ENCODE results near the gene VRK1.

Gene VRK1

GRCh38 chr14:96863986-96864330 lies 66.8 kb downstream of the VRK1 start:
- Histone ChIP-seq H3K4me3 (ENCODE audit: low read length, poor library complexity, severe bottlenecking) (no peak overlapping the region), H3K27me3 (ENCODE audit: insufficient read depth, low read length, poor library complexity, severe bottlenecking) (no peaks in the 10 kb centered on the region), H2AFZ (ENCODE audit: low read length) (no peak overlapping the region), H4K20me1 (ENCODE audit: insufficient read depth, low read length, poor library complexity, severe bottlenecking) (no peaks in the 10 kb centered on the region), H3K9me3 (ENCODE audit: insufficient read depth, low read depth, low read length) (no peaks in the 10 kb centered on the region), H3K36me3 (ENCODE audit: insufficient read depth, low read length) (peaks cover 33% of the 10 kb centered on the region), H3K9ac (ENCODE audit: low read depth, low read length, poor library complexity, severe bottlenecking) (no peak overlapping the region), H3K79me2 (ENCODE audit: insufficient read depth, low read length) (no peaks in the 10 kb centered on the region), H3K9me2 (replicated peaks; ENCODE audit: low read depth, low read length) (no peaks in the 10 kb centered on the region), H3K4me1 (ENCODE audit: insufficient read depth, low read length, poor library complexity, severe bottlenecking) (no peaks in the 10 kb centered on the region), H3F3A (ENCODE audit: low read depth) (no peaks in the 10 kb centered on the region), H3K4me2 (ENCODE audit: low read depth, low read length, poor library complexity, severe bottlenecking) (no peak overlapping the region)
- TF ChIP-seq CTCF (conservative IDR thresholded peaks at IDR 0.05; ENCODE audit: low read length) (no peak), EZH2phosphoT487 (IDR thresholded peaks at IDR 0.05; ENCODE audit: borderline replicate concordance) (no peak)

GRCh38 chr14:96867634-96868033 lies 70.5 kb downstream of the VRK1 start:
- no peak overlapping the region for H3K9ac ChIP-seq (ENCODE audit: low read depth, low read length, poor library complexity, severe bottlenecking)
- TF ChIP-seq CTCF (conservative IDR thresholded peaks at IDR 0.05; ENCODE audit: low read length) (no peak), EZH2phosphoT487 (IDR thresholded peaks at IDR 0.05; ENCODE audit: borderline replicate concordance) (no peak)
- no peaks in the 10 kb centered on the region for H3K9me2 ChIP-seq (replicated peaks; ENCODE audit: low read depth, low read length)
- H2AFZ ChIP-seq (ENCODE audit: low read length): no peak overlapping the region
- no peaks in the 10 kb centered on the region for H3K9me3 ChIP-seq (ENCODE audit: insufficient read depth, low read depth, low read length)
- no peaks in the 10 kb centered on the region for H4K20me1 ChIP-seq (ENCODE audit: insufficient read depth, low read length, poor library complexity, severe bottlenecking)
- H3K4me3 ChIP-seq (ENCODE audit: low read length, poor library complexity, severe bottlenecking): no peak overlapping the region
- no peaks in the 10 kb centered on the region for H3K27me3 ChIP-seq (ENCODE audit: insufficient read depth, low read length, poor library complexity, severe bottlenecking)
- no peaks in the 10 kb centered on the region for H3K4me1 ChIP-seq (ENCODE audit: insufficient read depth, low read length, poor library complexity, severe bottlenecking)
- no peak overlapping the region for H3K4me2 ChIP-seq (ENCODE audit: low read depth, low read length, poor library complexity, severe bottlenecking)
- H3K79me2 ChIP-seq (ENCODE audit: insufficient read depth, low read length): no peaks in the 10 kb centered on the region
- H3K36me3 ChIP-seq (ENCODE audit: insufficient read depth, low read length): peaks cover 40% of the 10 kb centered on the region
- H3F3A ChIP-seq (ENCODE audit: low read depth): no peaks in the 10 kb centered on the region

GRCh38 chr14:96874127-96874526 lies 76.9 kb downstream of the VRK1 start:
- Histone ChIP-seq H2AFZ (ENCODE audit: low read length) (no peak overlapping the region), H3K36me3 (ENCODE audit: insufficient read depth, low read length) (peaks cover 42% of the 10 kb centered on the region), H3K9ac (ENCODE audit: low read depth, low read length, poor library complexity, severe bottlenecking) (no peak overlapping the region), H3K9me2 (replicated peaks; ENCODE audit: low read depth, low read length) (no peaks in the 10 kb centered on the region), H3K9me3 (ENCODE audit: insufficient read depth, low read depth, low read length) (no peaks in the 10 kb centered on the region), H3K4me1 (ENCODE audit: insufficient read depth, low read length, poor library complexity, severe bottlenecking) (no peaks in the 10 kb centered on the region), H3K4me2 (ENCODE audit: low read depth, low read length, poor library complexity, severe bottlenecking) (no peak overlapping the region), H3K79me2 (ENCODE audit: insufficient read depth, low read length) (no peaks in the 10 kb centered on the region), H4K20me1 (ENCODE audit: insufficient read depth, low read length, poor library complexity, severe bottlenecking) (no peaks in the 10 kb centered on the region), H3K4me3 (ENCODE audit: low read length, poor library complexity, severe bottlenecking) (no peak overlapping the region), H3K27me3 (ENCODE audit: insufficient read depth, low read length, poor library complexity, severe bottlenecking) (no peaks in the 10 kb centered on the region), H3F3A (ENCODE audit: low read depth) (no peaks in the 10 kb centered on the region)
- TF ChIP-seq EZH2phosphoT487 (IDR thresholded peaks at IDR 0.05; ENCODE audit: borderline replicate concordance) (no peak), CTCF (conservative IDR thresholded peaks at IDR 0.05; ENCODE audit: low read length) (no peak)

All from Loucy (cell line).